ENCODE data around the gene LCAT. TPM values are rescaled to one million over a fixed set of nuclear protein-coding genes. Genes with fewer than 3 reads are reported as not detected.
"Not testable (repeated sequence)": the region's sequence is repeated elsewhere in the genome, so short reads cannot be mapped to it uniquely, and the experiment has no call there.

LCAT gene
- total RNA-seq, 1 donor from 2014 or later: 16.0 TPM

DNA sequence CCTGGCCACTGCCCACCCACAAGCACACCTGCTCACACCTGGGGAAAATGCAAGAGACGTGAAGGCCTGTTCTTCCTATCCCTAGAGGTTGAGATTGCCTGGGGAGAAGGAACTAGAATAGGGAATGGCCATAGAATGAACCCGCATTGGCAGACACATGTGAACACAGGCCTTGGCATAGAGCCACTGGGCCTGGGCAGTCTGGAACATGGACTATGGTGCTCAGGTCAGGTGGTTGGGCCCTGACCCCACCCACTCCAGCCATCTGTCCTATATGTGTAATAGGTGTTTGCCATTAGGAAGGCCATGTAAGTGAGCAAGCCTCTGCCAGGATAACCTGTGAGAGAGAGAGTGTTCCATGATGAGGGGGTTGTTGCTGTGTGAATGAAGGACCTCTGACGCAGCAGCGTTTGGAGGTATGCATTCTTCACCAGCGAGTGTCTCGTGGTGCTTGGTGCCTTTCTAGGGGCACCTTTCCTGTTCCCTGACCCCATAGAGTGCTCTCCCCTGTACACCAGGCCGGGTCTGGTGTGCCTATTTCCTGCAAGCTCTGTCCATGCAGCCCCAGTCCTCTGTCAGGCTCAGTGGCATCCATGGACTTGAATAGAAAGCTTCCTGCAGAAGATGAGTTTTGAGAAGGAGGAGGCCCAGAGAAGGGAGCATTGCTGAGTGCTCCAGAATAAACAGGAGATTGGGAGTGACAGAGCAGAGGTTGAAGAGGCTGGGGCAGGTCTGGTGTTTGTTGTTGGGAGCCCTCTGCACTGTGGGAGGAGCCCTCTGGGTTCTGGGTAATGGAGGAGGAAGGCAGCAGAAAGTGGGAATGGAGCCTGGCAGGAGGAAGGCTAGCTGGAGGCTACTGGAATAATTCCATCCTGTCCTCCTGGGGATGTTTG is 27.8 kb downstream of the LCAT start:
- intact Hi-C loops (cut with micrococcal nuclease): no loop called here

DNA sequence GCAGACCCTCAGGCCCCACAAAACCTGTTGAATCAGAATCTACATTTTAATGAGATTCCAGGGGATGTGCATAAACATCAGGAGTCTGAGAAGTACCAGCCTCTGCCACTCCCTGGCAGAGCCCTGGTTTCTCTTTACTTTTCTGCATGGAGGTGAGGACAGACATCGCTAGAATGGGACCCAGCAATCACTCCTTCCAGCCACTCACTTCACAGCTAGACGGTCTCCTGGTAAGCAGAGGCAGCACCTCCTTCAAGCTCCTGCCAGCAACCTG is 28.5 kb downstream of the LCAT start:
- intact Hi-C loops (cut with micrococcal nuclease): not testable (repeated sequence)

DNA sequence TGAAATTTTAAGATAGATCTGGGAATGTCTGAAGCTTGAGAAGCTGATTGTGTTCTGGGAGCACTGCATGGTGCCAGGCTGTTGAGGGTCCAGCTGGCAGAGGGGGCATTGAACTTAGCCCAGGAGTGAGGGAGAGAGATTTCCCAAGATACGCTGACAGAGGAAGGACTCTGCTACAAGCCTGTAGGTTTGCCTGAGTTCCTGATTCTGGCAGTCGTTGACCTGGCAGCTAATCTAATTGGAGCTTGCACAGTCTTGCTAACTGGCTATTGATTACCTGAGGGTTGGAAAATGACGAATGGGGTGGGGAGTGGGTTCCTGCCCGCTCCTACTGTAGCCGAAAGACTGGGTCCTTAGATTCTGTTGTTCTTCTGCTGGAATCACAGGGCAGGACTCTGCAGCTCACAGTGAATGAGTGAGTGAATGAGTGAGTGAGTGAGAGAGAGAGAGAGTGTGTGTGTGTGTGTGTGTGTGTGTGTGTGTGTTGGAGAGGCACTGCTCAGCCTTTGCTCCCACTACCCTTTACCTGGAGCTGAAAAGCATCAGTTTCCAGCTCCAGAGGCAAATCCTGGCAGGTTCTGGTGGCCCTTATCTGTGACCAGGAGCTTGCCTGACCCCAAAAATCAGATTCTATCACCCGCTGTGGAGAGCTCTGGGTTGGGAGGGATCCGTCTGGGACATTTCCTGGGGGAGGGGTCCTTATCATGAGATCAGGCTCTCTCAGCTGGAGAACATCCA is 29.0 kb downstream of the LCAT start:
- intact Hi-C loops (cut with micrococcal nuclease): no loop called here

DNA sequence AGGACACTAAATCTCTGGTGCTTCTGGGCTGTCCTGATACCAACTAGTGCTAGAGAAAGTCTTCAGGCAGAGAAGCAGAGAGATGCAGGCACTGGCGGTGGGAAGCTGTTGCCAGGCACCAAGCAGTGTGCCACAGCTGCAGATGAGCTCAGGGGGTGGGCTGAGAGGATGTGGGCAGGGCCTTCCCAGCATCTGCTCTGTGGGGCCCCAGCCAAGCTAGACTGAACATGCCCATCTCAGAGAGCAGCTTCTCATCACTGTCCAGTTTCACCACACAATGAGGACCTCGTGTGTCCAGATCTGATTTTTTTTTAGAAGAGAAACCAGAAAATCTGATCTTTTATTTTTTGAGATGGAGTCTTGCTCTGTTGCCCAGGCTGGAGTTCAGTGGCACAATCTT is 33.8 kb downstream of the LCAT start:
- intact Hi-C loops (cut with micrococcal nuclease): no loop called here

DNA sequence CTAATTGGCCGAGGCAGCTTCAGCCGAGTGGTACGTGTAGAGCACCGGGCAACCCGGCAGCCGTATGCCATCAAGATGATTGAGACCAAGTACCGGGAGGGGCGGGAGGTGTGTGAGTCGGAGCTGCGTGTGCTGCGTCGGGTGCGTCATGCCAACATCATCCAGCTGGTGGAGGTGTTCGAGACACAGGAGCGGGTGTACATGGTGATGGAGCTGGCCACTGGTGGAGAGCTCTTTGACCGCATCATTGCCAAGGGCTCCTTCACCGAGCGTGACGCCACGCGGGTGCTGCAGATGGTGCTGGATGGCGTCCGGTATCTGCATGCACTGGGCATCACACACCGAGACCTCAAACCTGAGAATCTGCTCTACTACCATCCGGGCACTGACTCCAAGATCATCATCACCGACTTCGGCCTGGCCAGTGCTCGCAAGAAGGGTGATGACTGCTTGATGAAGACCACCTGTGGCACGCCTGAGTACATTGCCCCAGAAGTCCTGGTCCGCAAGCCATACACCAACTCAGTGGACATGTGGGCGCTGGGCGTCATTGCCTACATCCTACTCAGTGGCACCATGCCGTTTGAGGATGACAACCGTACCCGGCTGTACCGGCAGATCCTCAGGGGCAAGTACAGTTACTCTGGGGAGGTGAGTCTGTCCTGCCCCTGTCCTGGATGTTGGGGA is 34.7 kb downstream of the LCAT start:
- intact Hi-C loops (cut with micrococcal nuclease): no loop called here

DNA sequence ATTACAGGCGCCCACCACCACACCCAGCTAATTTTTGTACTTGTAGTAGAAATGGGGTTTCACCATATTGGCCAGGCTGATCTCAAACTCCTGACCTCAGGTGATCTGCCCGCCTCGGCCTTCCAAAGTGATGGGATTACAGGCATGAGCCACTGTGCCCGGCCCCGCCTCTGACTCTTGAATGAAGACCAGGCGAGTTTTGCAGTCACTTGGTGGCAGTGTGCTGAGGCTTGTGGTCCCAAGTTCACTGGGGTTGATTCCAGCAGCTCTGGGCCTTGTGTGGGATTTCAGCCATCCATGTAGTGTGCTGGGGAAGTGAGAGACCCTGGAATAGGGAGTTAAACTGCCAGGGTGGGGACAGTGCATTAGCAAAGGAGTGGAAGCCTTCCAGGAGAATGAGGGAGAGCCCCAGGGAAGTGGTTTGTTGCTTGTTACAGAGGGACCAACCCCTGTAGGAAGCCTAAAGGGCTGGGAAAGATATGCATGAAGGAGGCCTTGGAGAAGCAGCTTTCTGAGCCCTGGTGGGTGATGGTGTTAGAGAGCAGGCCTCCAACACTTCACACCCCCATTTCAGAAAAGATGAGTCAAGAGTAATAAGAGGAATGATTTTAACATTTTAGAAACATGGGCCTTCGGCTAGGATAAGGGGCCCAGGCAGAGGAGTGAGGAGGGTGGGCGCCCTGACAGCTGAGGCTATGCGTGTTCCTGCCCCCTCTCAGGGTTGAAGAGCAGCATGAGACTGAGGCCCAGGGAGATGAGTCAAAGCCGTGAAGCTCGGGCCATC is 36.3 kb downstream of the LCAT start:
- intact Hi-C loops (cut with micrococcal nuclease): no loop called here

DNA sequence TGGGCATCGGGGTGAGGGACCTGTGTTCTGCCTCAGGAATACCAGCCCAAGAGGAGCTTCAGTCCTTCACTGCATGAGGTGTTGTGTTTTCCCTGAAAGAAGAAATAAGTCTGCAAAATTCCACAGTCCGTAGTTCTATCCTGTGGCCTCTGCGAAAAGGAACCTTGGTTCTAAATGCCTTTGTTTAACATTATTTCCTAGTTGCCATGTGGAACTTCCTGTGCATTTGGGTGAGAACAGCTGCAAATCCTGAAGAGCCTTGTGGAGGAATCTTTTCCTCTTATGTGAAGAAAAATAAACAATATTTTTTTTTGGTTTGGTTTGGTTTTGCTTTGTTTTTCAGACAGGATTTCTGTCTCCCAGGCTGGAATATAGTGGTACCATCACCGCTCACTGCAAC is 41.1 kb downstream of the LCAT start:
- intact Hi-C loops (cut with micrococcal nuclease): no loop called here

DNA sequence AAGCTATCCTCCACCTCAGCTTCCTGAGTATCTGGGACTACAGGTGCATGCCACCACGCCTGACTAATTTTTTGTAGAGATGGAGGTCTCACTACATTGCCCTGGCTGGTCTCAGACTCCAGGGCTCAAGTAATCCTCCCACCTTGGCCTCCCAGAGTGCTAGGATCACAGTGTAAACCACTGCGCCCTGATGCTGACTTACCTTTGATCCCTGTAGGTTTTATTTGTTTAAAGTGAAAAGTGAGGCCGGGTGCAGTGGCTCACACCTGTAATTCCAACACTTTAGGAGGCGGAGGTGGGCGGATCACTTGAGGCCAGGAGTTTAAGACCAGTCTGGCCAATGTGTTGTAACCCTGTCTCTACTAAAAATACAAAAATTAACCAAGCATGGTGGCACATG is 42.2 kb downstream of the LCAT start:
- intact Hi-C loops (cut with micrococcal nuclease): no loop called here

DNA sequence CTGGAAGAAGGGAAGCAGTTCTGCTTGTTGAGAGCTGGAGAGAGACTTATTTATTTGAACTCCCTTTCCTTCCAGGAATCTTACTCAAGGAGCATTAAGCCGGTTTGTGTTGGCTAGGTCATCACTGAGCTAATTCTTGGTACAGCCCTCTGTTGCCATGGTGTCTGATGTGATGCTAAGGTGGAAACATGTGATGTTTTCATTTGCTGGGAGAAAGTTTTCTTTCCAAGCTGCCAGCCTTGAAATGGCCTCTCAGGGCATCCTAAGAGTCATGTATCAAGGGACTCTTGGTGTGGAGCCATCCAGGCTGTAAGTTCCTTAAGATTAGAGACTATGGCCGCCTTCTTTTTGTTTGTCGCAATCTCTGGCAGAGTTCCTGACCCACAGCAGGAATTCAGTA is 46.7 kb downstream of the LCAT start:
- intact Hi-C loops (cut with micrococcal nuclease): no loop called here

DNA sequence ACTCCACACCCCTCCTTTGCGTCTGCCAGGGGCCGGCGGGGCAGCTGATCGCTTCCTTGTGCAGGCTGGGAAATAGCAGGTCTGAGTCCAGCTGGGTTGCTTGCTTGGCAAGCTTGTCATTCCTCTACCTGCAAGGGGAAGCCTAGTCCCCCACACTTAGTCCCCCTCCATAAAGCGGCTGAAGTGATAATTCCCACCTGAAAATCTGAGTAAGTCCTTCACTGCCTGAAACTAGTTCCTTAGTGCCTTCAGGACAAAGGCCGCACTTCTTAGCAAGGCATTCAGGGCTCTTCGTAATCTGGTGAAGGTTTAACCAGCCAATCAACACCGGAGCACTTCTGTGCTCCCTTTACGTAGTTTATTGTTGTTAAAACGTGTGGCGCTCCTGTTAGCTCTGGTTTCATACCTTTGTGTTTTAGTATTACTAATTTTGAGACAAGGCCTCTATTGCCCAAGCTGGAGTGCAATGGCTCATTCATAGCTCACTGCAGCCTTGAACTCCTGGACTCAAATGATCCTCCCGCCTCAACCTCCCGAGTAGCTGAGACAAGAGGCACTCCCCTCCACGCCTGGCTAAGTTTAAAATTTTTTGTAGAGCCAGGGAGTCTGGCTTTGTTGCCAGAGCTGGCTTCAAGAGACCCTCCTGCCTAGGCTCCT is 50.0 kb downstream of the LCAT start:
- intact Hi-C loops (cut with micrococcal nuclease): loop anchor here (1.0 kb wide), 14 partner anchors 11 to 332 kb away; partner anchors contain the start of genes ACD, CTCF, DDX28 and DPEP2

DNA sequence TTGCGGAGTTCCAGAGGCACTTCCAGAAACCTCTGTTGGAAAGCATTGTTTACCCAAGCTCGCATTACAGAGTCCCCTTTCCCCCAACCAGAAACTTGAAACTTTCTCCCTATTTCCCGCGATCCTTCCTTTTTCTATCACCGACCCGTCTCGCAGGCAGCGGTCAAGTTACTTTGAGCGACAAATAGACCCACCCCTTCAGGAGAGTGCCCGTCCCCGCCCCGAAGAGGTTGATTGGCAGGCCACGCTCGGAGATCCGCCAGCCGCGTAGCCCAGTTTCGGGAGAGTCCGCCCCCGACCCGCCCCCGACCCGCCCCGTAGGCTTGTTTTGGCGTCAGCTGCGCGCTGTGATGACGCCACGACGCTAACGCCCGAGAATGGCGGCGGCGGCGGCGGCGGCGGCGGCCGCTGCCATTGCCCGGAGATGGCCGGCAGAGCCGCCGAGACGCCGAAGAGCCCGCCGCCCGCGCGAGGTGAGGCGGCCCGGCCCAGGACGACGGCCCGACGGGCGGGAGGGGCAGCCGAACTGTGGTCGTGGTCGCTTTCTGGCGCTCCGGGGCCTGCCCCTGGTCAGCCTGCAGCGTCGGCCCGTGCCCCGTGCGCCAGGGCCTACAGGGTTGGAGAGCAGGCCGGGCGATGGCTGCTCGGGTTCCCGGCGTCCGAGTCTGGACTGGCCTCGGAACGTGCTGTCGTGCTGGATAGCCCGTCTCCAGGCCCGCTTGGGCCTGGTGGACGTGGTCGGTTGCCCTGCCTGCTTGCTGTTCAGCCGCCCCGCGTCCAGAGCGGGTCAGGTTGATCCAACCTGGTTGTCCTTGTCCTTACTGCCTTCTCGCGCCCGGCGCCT is 50.8 kb downstream of the LCAT start, which contains the start of gene PSKH1:
TSS of gene PSKH1 (plus strand) at position 356 of the 844 bp plus-strand sequence. CDS start 15,496 bp downstream, outside the sequence.
- intact Hi-C loops (cut with micrococcal nuclease): loop anchor here (1.0 kb wide), 14 partner anchors 10 to 331 kb away; partner anchors contain the start of genes ACD, CTCF, DDX28 and DPEP2

DNA sequence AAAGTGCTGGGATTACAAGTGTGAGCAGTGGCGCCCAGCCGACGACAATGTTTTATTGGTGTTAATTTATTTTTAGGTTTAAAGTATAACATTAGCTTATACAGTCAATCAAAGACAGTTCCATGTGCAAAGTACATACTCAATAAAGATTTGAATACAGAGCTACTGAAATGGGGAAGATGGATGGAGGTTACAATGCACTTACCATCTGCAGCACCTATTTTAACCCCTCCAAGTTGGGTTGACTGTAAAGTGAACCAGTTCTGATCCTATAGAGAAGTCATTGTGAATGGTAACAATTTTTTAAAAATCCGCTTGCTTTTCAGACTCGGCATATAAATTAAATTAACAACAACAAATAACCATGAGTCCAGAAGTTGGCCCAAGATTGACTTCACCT is 51.5 kb downstream of the LCAT start:
- intact Hi-C loops (cut with micrococcal nuclease): no loop called here

Other genes starting within 250 kb of the LCAT start
- gene GFOD2, start 224.8 kb downstream of the LCAT start, total RNA-seq: 13.4 and 15.2 TPM in 2 replicates
- gene RANBP10, start 137.6 kb downstream of the LCAT start, total RNA-seq: 34.4 and 36.4 TPM in 2 replicates
- gene TSNAXIP1, start 137.2 kb downstream of the LCAT start, total RNA-seq: 0.32 and 0.61 TPM in 2 replicates
- gene THAP11, start 101.8 kb downstream of the LCAT start, total RNA-seq: 39.5 and 42.0 TPM in 2 replicates
- gene NUTF2, start 97.2 kb downstream of the LCAT start, total RNA-seq: 126 and 132 TPM in 2 replicates
- gene CENPT, start 96.4 kb downstream of the LCAT start, total RNA-seq: 56.0 and 60.9 TPM in 2 replicates
- 120 and 137 TPM in 2 replicates for gene EDC4, start 71.1 kb downstream of the LCAT start, total RNA-seq
- 0.59 TPM in 1 of 2 replicates, not detected in the other for gene NRN1L, start 59.2 kb downstream of the LCAT start, total RNA-seq
- 24.0 and 24.1 TPM in 2 replicates for gene PSKH1, start 50.9 kb downstream of the LCAT start, total RNA-seq
- 9.5 and 10.9 TPM in 2 replicates for gene CTRL, start 12.3 kb downstream of the LCAT start, total RNA-seq
- 357 and 364 TPM in 2 replicates for gene PSMB10, start 7.3 kb downstream of the LCAT start, total RNA-seq
- 48.1 and 48.6 TPM in 2 replicates for gene SLC12A4, start 24.5 kb upstream of the LCAT start, total RNA-seq
- gene DPEP3, start 36.4 kb upstream of the LCAT start, total RNA-seq: 0.12 and 0.22 TPM in 2 replicates
- 14.4 and 16.1 TPM in 2 replicates for gene DPEP2, start 55.4 kb upstream of the LCAT start, total RNA-seq
- gene DPEP2NB, start 71.8 kb upstream of the LCAT start, total RNA-seq: not detected in 2 replicates
- 17.9 and 18.0 TPM in 2 replicates for gene DDX28, start 79.1 kb upstream of the LCAT start, total RNA-seq
- 24.8 and 27.8 TPM in 2 replicates for gene DUS2, start 79.2 kb upstream of the LCAT start, total RNA-seq
- gene NFATC3, start 141.2 kb upstream of the LCAT start, total RNA-seq: 149 and 150 TPM in 2 replicates

All from T-helper 1 cell treated with Interleukin-12 subunit alpha and Interleukin-12 subunit beta and Interleukin-4 antibody, amounts not matched to agents 30 ng/mL and 1 ng/mL, for 36 hours (primary cell).